HUDEP-2 (cell line): ENCODE data around the gene OXSR1.
"Not testable (repeated sequence)": the region's sequence is repeated elsewhere in the genome, so short reads cannot be mapped to it uniquely, and the experiment has no call there.

Source experiments
- DNase-seq, 76 experiments: peaks; one replicate each; lab custom pipeline; 2025; ENCODE audit not compliant: unreplicated experiment in 76 of 76; lab: John Stamatoyannopoulos, UW

Gene OXSR1

DNA sequence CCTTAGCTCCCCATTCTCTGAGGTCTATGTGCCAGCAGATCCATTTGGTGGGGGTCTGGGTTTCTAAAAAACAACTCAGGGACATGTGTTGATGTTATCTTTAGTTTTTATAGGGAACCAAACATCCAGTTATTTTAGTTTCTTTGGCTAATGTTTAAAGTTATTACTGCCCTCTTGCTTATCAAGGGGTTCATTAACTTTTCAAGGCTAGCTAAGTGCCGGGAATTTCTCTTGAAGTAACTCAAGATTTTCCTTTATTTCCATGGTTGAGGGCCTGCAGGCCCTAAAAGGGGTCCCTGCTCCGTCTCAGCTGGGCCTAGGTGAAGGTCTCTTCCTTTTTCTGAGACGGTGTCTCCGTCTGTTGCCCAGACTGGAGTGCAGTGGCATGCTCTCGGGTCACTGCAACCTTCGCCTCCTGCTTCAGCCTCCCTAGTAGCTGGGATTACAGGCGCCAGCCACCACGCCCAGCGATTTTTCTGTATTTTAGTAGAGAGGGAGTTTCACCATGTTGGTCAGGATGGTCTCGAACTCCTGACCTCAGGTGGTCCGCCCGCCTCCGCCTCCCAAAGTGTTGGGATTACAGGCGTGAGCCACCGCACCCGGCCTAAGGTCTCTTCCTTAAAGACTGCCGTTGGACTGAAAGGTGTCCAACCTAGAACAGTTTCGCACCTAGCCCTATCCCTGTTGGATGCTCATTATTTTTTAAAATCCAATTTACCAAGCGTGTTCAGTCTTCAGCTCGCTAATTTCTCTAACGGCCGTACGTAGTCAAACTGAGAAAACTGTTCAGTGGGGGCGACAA lies 1.3 kb upstream of the OXSR1 start:
- peak in 1 of 76 experiments; percentile 28 for DNase-seq

DNA sequence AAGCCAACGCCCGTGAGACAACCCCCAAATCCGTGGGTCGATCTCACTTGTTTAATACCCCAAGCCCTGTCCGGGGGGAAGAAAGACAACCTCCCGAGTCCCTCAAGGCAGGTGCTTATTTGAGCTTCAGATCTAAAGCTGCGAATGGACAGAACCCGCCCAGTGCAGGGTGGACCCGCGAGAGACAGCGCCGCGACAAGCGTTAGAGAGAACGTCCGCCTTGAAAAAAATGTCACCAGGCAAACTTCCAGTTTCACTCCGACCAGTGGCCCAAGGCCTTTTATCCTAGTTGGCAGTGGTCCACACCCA lies 740 bp upstream of the OXSR1 start:
- peak in 2 of 76 experiments; percentile 30 to 73 for DNase-seq

DNA sequence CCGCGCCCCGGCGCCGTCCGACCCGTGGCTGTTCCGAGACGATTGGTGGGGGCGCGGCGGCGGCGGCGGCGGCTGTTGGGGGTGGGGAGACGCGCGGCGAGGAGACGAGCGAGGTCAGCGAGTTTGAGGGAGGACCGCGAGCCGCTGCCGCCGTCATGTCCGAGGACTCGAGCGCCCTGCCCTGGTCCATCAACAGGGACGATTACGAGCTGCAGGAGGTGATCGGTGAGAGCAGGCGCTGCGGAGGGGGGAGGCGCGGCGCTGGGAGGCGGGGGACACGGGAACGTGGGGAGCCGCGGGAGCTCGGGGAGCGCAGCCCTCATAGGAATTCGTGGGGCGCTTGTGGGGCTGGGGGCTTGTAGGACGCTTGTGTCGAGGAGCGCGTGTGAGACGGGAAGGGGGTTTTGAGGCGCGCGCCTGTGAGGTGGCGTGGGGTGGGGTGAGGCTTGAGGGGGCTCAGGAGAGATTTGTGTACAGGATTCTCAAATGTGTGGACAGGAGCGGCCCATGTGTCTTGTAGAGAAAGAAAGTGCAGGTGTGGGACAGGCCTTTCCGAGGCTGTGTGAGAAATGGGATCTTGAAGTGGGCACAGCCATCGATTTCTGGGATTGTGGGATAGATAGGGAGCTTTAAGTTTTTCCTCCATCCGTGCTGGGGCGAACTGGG lies 518 bp downstream of the OXSR1 start:
- peak in 18 of 76 experiments; percentile 6 to 67 (median 50) for DNase-seq

DNA sequence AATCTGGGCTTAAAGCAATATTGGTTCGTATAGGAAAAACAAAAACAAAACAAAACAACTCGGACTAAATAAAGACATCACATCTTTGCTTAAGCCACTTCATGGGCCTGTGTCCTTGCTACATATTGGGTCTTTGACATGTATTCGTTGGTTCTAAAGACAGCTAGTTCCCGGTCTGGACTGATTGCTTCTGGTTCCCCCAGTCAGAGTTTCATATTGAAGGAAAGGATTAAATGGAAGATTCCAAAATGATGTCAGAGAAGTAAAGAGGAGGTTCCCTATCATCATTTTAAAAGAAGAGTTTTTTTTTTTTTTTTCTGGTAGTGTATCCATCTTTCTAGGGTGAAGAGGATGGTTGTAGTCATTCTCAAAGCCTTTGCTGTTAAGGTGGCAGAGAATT lies 2.3 kb downstream of the OXSR1 start:
- no peak for DNase-seq

DNA sequence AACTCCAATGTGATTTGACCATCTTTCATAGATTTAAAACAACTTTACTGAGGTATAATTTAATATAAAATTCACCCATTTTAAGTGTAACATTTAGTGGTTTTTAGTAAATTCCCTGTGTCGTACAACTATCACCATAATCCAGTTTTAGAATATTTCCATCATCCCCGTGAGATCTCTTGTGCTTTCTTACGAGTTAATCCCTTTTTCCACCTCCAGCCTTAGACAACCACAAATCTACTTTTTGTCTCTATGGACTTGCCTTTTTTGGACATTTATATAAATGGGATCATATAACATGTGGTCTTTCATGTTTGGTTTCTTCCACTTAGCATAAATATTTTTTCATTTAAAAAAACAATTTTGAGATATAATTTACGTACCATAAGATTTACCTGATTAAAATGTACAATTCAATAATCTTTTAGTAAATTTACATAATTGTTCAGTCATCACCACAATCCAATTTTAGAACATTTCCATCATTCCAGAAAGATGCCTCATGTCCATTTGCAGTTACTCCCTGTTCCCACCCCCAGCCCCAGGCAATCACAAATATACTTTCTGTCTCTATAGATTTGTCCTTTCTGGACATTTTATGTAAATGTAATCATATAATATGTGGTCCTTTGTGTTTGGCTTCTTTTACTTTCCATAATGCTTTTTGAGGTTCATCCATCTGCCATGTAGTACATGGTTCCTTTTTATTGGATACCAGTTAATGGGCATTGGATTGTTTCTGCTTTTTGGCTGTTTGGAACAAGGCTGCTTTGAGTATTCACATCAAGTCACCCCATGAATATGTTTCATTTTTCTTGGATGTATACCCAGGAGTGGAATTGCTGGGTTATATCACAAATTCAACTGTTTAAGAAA lies 3.1 kb downstream of the OXSR1 start:
- no peak for DNase-seq

DNA sequence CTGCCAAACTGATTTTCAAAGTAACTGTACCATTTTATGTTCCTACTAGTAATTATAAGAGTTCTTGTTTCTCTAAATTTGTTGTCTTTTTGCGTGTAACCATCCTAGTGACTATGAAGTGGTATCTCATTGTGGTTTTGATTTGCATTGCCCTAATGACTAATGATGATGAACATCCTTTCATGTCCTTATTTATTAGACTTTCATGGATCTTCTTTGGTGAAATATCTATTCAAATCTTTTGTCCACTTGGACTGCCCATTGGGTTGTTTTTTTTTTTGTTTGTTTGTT lies 3.6 kb downstream of the OXSR1 start:
- no peak for DNase-seq

DNA sequence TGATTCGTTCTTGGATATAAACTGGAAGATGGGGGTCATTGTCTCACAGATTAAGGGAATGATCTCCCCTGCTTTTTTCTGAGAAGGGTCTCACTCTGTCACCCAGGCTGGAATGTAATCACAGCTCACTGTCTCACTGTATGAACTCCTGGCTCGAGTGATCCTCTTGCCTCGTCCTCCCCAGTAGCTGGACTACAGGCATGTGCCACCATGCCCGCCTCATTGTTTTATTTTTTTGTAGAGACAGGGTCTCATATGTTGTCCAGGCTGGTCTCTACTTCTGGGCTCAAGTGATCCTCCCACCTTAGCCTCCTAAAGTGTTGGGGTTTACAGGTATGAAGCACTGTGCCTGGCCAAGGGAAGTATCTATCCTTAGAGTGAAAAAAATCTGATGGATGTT lies 5.4 kb downstream of the OXSR1 start:
- DNase-seq, result no peak

DNA sequence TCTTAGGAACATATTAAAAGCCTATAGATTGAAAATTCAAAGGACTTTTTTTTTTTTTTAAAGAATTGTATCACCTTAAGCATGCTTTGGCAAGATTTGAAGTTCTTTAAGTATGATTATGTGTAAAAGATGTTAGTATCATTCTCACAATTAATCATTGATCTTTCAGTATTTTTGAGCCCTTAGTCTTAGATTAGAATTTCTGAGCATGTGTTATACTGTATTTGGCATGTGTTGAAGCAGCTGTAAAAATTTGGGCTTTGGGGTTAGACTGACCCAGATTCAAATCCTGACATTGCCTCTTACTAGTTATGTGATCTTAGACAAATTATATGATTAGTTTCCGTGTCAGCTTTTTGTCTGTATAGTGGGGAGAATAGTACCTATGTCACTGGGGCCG lies 6.3 kb downstream of the OXSR1 start:
- no peak for DNase-seq

DNA sequence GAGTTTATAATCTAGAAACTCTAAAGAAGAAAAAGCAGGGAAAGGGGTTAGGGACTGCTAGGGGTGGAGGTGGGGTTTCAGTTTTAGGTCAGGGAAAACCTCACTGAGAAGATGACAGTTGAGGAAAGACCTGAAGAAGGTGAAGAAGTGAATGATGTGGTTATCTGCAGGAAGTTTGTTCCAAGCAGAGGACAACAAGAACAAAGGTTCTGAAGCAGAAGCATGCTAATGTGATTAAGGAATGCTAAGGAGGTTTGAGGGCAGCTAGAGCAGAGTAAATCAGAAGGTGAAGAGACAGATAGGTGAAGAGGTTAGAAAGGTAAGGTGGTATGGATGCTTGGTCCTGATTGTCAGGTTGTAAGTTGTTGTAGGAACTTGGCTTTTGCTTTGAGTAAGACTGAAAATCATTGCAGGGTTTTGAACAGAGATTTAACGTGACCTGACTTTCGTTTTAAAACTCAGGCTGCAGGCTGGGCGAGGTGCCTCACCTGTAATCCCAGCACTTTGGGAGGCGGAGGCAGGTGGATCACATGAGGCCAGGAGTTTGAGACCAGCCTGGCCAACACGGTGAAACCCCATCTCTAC lies 8.6 kb downstream of the OXSR1 start:
- DNase-seq, result no peak

DNA sequence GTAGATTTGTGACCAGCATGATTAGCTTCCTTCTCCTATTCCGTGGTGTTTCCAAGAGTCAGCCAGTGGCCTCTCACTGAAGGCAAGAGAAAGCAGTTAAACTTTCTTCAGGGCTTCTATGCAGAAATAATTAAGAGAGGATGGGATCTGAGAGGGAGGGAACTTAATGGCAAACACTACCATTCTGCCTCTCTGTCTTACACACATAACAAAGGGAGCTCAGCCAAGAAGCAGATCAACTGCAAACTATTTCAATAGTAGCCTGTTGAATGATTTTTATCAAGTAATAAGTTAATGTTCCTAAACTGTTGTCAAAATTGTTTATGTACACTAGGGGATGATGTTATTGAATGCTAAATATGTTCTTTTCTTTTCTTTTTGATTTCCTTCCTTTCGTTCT lies 11.8 kb downstream of the OXSR1 start:
- no peak for DNase-seq

DNA sequence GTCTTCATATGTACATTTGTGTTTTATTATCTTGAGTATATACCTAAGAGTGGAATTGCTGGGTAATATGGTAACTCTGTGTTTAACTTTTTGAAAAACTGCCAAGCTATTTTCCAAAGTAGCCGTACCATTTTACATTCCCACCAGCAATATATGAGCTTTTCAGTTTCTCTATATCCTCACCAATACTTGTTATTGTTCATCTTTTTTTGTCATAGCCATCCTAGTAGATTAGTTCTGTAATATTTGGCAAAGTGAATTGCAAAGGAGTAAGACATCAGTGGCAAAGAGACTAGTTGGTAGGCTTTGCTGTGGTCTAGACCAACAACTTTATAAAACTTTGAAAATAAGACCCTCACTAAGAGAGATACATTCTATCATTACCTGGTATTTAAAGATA lies 21.4 kb downstream of the OXSR1 start:
- DNase-seq, result no peak

DNA sequence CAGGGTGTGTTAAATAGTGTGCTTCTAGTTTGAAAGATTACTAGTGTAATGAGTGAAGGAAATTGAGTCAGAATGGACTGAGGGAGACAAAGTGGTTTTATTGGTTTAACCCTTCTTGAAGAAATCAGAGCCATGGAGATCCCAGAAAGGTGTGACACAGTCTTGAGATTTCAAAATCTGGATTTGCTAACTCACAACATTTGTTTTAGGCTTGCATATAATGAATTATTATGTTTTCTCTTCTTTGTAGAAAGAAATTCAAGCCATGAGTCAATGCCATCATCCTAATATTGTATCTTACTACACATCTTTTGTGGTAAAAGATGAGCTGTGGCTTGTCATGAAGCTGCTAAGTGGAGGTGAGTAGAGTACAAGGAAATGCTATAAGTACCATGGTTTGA lies 25.1 kb downstream of the OXSR1 start:
- DNase-seq, result no peak

DNA sequence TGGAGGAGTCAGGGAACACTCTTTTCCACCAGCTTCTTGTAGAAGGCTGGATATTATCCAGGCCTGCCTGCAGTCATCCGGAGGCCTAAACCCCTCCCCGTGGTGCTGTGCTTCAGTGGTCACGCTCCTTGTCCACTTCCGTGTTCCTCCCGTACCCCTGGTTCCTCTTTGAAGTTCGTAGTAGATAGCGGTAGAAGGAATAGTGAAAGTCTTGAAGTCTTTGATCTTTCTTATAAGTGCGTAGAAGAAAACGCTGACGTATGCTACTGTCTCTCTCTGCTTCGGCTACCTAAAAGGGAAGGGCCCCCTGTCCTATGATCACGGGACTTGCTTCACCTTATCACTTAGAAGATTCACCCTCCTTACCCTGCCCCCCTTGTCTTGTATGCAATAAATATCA lies 37.6 kb downstream of the OXSR1 start:
- not testable (repeated sequence) for DNase-seq

DNA sequence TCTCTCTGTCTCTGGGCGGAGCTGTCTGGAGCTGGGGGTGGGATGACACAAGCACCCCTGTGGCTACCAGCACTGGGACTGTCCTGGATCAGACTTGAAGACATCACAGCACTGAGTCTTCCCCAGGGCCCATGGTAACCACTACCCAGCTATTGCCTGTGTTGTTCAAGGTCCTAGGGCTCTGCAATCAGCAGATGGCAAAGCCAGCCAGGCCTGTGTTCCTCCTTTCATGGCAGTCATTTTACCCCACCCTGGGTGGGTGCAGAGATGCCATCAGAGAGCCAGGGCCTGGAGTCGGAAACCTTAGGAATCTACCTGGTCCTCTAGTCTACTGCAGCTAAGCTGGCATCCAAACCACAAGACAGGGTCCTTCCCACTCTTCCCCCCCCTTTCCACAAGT lies 38.4 kb downstream of the OXSR1 start:
- DNase-seq, result no peak

DNA sequence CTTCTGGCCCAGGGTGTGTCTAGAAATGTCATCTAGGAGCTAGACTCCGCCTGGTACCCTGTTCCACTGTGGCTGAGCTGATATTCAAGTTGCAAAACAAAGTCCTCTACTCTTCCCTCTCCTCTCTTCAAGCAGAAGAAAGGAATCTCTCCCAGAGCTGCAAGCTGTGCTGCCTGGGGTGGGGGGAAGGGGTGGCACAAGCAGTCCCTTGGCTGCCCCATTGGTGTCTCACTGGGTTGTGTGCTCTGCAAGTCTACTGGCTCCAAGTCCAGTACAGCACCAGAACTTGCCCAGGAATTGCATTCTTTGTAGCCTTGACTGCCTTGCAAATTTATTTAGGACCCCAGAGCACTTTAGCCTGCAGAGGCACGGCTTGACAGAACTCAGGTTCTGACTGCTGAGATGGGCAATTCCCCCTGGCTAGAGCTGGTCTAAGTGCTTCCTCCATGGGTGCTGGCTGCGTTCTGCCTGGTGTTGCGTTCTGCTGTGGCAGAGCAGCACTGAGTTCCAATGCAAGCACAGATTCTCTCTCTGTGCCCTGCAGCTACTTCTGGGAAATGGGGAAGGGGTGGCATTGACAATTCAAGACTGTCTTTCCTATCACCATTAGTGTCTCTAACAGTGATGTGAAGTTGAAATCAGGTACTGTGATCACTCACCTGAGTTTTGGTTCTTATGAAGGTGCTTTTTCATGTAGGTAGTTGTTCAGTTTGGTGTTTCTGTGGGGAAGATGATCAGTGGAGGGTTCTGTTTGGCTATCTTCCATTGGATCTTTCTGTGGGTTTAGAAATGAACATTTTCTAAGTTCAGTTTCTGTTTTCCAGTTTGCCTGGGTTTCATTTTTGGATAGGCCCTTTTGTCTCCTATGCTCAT lies 39.5 kb downstream of the OXSR1 start:
- no peak for DNase-seq

DNA sequence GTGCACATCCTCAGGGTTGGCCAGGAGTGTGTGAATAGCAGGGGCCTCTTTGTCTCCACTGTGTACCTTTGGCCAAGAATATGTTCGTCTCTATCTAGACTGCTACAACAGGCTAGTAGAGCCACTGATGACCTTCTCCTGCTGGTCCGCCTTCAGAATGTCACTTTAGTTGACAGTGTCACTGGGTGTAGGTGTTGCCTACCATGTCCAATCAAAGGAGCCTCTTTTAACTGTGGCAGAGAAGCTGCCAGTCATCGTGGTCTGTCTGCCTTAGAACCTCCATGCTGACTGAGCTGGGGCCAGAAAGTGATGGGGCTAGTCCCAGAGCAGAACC lies 40.1 kb downstream of the OXSR1 start:
- DNase-seq, result peak in 11 of 76 experiments; percentile 7 to 57 (median 30)

DNA sequence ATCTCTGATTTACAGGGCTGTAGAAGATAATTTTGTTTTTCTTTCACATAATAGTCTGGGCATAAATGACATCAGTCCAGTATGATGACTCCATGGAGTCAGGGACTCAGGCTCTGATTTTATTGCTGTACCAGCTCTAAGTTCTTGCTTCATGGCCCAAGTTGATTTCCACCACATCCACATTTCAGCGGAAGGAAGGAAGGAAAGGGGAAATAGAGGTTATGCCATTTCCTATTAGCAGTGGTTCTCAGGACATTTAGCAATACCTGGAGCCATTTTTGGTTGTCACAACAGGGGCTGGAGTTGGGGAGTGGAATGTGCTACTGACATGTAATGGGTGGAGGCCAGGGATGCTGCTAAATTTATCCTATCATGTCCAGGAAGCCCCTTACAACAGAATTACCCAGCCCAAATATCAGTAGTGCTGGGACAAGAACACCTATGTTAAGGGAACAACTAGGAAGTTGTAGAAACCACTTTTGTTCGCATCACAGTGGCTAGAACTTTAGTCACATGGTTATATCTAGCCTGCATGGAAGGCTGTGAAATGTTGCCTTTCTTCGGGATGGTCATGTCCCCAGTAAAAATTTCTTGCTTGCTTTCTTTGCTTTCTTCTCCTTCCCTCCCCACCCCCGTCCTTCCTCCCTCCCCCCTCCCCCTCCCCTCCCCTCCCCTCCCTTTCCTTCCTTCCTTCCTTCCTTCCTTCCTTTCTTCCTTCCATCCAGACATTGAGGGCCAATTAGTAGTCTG lies 42.1 kb downstream of the OXSR1 start:
- DNase-seq, result no peak

DNA sequence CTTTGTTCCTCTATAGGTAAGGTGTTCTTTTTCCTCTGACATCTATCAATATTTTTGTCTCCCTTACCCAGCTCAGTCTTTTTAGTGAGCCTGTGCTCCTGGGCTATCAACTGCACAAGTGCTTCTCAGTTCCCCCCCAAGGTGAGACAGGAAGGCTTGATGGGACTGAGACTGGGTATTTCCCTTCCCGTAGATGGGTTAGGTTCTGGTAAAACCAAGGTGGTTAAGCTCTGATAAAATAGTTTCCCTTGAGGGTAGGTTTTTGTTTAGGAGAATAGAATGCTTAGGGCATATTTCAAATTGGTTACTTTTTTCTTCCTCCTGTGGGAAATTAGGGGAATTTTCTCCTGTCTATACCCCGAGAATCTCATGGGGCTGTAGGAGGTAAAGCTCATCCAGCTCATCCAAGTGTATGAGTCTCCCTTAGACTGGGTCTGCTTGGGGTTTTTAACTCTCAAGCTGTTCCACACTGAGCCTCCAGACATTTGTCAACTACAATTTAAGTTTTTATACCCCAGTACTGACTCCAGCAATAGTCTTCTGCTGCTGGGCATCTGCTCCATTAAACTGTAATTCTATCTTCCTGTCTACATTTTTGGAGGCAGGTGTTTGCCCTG lies 44.9 kb downstream of the OXSR1 start:
- DNase-seq, result no peak

DNA sequence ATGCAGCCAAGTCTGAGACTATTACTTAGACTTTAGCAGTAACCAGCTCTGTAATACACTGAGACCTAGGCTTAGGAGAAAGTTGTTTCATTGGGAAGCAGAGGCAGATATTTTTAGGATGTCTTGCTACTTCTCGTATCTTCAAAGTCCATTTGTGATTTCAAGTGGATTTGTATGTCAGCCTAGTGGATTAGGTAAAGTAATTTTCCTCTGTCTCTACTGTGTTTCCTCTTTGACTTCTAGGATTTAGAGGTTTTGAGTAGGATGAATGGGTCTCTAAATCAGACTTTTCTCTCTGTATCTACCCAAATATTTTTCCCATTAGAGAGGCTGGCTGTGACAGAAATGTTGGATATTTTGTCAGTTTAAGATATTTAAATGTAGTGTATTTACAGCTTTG lies 46.8 kb downstream of the OXSR1 start:
- DNase-seq, result no peak
